Activated CD4-positive, alpha-beta T cell treated with anti-CD3 and anti-CD28 coated beads for 1 hour (primary cell): ENCODE data around the gene TNFSF11.
"Not testable (repeated sequence)": the region's sequence is repeated elsewhere in the genome, so short reads cannot be mapped to it uniquely, and the experiment has no call there.

ENCODE experiments used
- DNase-seq: peaks from one replicate; pipeline ENCODE4 v3.0.0-alpha.2; 2020

The TNFSF11 gene, protein sequence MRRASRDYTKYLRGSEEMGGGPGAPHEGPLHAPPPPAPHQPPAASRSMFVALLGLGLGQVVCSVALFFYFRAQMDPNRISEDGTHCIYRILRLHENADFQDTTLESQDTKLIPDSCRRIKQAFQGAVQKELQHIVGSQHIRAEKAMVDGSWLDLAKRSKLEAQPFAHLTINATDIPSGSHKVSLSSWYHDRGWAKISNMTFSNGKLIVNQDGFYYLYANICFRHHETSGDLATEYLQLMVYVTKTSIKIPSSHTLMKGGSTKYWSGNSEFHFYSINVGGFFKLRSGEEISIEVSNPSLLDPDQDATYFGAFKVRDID

GRCh38 chr13:42574011-42574410, at the start of gene TNFSF11:
TSS of gene TNFSF11 (plus strand) at chr13:42574152. CDS start at chr13:42574304, 152 bp downstream.
- no peak for DNase-seq

DNA sequence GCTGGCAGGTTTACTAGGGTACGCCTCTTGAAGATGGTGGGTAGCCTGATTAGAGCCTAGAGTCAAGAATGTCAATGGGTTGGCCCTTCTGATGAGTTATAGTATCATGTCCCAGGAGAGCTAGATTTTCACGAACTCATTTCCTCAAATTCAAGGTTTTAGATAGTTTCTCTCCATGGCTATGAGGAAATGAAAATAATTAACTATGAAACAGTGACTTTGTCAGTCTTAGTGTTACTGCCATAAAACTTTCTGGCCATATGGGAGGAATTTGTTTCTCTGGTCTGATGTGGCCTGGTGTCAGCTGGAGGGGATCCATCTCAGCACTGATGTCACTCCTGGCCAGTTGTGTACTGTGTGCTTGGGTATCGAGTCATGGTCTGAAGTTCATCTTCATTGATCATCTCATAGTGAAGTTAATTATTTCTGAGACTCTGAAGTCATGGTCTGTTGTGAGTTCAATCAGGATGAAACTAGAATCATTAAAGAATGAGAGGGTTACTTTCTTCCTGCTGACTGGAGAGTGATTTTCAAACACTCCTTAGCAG, 49.4 kb upstream of the TNFSF11 start:
- DNase-seq = no peak

- no peak for DNase-seq
Measured at GRCh38 chr13:42525035-42525504, 48.9 kb upstream of the TNFSF11 start.

DNA sequence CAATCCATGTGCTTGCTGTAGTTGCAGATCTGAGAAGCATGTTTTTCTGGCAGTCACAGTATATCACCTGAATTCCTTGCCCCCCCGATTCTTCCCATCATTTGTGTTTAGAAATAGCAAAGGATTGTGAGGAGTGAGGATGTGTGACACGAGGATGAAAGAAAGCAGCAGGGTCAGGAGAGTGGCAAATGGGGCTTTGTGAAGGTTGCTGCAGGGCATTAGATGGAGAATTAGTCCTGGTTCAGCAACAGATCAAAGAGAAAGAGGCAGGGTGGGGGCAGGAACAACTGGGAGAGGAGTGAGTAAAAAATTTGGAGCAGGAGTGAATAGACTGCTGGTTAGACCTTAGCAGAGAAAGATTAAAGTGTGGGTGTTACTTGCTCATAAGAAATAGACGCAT, 47.7 kb upstream of the TNFSF11 start:
- DNase-seq = no peak

GRCh38 chr13:42526804-42527203, 47.1 kb upstream of the TNFSF11 start:
- DNase-seq = no peak

GRCh38 chr13:42532561-42533335, 41.2 kb upstream of the TNFSF11 start:
- DNase-seq = no peak

DNA sequence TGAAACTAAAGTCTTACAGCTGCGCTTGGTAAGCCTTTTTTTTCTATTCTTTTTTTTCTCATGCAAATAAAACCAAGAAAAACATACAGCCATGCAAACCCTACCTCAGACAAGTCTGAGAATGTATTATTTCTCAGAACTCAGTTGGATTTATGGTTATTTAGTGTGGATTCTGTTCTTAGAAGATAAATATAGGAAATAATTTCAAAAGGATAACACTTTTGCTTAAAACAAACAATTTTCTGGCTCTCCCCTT, 40.7 kb upstream of the TNFSF11 start:
- no peak for DNase-seq

- no peak for DNase-seq
Measured at GRCh38 chr13:42534785-42535184, 39.2 kb upstream of the TNFSF11 start.

DNA sequence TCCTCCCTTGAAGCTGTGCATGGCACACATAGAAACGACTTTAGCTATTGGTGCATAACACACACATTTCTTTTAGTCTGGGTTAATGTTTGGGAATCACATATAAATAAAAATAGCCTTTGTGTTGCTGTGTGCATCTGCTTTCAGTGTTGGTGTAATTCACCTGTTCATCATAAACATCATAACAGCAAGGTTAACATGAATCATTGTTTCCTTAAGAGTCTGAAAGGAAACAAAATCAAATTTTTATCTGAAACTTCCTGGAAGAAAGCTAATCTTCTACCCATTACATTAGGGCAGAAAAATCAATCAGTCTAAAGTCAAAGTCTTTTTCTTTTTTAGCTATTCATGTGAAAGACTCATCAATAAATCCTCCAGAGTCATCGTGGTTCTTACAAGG, 35.0 kb upstream of the TNFSF11 start:
- no peak for DNase-seq

- DNase-seq = no peak
Measured at GRCh38 chr13:42539670-42540069, 34.3 kb upstream of the TNFSF11 start.

- no peak for DNase-seq
Measured at GRCh38 chr13:42543215-42543797, 30.6 kb upstream of the TNFSF11 start.

DNA sequence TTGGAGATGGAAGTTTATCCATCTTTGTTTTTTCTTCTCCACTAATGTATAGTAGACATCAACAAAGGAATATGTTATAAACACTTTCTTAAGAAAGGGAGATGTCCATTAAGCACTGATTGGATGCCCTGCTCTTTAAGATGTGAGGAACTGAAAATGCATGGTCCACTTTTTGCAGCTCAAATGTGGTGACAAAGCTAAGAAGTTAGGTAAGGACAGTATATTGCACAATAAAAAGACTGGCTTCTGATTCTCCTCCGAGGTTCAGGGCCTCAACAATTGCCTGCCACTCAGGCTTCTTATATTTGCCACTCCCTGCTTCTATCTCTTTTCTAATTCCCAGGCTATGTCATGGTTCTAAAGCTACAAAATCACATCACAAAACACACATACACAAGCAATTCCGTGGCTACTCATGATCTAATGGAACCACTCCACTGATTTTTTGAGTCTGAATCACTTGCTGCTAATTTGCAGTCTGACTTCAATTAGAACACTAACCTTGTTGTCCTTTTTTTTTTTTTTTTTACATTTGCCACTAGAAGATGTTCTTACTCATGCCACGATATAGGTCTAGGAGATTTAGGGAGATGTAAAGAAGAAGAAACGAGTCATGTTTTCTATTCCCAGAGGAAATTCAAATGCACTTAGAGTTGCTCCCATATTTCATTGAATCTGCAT, 29.6 kb upstream of the TNFSF11 start:
- DNase-seq = no peak

- no peak for DNase-seq
Measured at GRCh38 chr13:42545842-42546241, 28.1 kb upstream of the TNFSF11 start.

DNA sequence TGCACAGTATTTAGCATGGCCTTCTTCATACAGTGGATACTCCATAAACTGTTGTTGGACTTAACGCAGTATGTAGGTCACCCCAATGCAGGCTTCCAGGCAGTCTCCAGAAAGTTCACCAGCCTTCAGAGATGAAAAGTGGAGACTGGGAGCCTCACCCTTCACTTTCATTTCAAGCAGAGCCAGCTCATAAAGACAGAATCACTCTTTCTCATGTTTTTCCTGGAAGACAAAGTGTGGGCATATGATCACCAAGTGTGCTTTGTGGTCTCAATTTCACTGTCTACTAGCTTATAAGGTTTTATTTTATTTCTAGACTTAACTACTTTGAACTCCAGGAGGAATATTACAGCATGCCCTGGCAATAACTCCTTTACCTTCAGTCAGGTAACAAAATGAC, 26.3 kb upstream of the TNFSF11 start:
- no peak for DNase-seq

DNA sequence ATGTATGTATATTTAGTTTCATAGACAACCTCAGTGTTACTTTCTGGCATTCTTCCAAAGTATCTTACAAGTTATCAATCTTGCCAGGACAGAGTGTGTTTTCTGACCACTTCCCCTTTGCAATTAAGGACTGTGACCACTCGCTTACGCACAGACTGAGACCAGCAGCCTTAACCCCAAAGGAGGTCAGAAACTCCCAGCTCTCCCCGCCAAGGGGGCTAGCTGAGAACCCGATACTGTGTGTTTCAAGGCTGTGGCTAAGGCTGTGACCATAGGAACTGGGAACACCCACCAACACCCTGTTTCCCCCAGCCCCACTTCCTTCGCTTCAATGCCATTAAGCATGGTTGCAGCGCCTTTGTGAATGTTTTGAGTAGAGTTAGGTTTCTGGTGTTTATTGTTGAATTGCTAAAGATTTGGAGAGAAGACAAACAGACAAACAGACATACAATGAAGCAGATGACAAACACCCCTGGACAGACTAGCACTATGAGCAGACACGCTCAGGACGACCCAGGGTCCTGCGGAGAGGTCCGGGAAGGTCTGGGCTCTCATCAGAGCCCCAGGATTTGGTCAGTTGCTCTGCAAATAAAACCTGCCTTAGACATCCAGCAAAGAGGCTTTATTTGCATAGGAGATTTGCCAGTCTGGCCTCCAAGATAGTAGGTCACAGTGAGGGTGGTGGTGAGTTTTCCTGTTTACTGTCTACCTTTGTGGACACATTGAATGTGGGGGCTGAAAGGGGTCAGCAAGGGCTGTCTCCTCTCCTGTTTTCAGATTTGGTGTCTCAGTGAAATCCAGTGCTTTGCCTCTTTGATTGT, 25.0 kb upstream of the TNFSF11 start:
- DNase-seq = no peak

DNA sequence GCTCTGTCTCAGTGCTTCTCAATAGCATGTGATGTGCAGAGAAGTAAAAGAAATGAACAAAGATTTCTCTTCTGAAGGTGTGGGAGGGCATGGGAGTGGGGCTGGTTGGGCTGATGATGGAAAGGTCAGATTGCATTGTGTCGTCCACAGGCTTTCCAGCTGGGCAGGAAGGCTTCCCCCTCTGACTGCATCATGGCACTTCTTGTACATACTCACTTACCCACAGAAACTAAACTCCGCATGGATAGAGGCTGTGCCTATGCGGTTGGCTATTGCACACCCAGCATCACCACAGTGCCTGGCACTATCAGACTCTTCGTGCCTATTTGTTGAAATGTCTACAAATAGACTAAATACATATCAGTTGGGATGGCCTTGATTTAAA, 24.4 kb upstream of the TNFSF11 start:
- DNase-seq = no peak

- DNase-seq = no peak
Measured at GRCh38 chr13:42551611-42552010, 22.3 kb upstream of the TNFSF11 start.

DNA sequence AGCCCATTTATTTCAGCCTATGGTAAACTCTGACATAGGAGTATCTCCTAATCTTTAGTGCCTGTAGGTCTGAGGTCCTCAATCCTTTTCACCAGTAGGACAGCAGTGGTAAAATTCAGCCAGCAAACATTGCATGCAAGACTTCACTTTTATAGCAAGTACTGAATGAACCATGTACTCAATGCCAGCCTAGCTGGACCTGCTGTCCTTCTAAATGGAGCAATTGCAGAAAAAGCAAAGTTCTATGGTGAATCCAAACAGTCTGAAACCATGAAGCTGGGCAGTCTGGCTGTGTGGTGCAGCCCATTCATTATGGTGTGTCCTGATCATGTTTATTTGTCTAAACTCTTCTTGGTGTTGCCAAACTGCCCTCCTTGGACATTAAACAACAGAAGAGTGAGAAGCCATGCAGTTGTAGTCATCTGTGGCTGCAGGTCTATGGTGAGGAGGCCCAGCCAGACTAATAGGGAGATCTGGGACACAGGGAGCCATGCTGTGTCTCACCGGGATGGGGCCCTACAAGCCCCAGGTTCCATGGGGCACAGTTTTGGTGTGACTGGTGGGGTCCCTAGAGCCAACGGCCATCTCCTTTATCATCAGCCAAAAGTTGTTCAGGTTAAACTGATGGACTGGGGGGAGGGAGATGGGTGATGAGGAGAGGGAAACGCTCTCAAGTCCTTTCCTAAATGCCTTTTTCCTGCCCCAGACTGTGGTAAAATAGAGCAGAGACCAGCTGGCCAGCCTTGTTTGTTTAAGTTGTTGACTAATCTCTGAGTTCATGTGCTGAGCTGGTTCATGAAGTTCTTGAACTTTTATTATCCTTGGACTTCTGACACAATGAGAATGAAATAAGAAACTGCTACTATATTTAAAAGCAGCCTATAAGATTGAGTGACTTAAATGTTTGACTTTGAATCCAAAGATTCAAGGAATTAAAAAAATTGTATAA, 20.6 kb upstream of the TNFSF11 start:
- no peak for DNase-seq

GRCh38 chr13:42559057-42559456, 14.9 kb upstream of the TNFSF11 start:
- DNase-seq = no peak

DNA sequence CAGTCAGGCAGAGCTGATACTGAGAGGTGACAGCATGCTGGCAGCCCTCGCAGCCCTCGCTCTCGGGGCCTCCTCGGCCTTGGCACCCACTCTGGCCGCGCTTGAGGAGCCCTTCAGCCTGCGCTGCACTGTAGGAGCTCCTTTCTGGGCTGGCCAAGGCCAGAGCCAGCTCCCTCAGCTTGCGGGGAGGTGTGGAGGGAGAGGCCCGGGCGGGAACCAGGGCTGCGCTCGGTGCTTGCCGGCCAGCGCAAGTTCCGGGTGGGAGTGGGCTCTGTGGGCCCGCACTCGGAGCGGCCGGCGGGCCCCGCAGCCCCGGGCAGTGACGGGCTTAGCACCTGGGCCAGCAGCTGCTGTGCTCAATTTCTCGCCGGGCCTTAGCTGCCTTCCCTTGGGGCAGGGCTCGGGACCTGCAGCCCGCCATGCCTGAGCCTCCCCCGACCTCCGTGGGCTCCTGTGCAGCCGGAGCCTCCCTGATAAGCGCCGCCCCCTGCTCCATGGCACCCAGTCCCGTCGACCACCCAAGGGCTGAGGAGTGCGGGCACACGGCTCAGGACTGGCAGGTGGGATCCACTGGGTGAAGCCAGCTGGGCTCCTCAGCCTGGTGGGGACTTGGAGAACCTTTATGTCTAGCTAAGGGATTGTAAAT, 14.3 kb upstream of the TNFSF11 start:
- DNase-seq = not testable (repeated sequence)

DNA sequence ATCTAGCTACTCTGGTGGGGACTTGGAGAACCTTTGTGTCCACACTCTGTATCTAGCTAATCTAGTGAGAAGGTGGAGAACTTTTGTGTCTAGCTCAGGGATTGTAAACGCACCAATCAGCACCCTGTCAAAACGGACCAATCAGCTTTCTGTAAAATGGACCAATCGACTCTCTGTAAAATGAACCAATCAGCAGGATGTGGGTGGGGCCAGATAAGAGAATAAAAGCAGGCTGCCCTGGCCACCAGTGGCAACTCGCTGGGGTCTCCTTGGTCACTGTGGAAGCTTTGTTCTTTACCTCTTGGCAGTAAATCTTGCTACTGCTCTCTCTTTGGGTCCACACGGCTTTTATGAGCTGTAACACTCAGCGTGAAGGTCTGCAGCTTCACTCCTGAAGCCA, 13.6 kb upstream of the TNFSF11 start:
- DNase-seq = not testable (repeated sequence)
